Measurements from ENCODE around the gene EYS.

GRCh38 chr6:65448866-65449265 lies 258.2 kb downstream of the EYS start:
- TF ChIP-seq ISL1 (CRISPR knock-in tag; IDR thresholded peaks at IDR 0.05) (no peak), RARB (CRISPR knock-in tag; IDR thresholded peaks at IDR 0.05) (no peak), TCF4 (CRISPR knock-in tag; IDR thresholded peaks at IDR 0.05; ENCODE audit: borderline replicate concordance) (no peak), BACH2 (CRISPR knock-in tag; IDR thresholded peaks at IDR 0.05; ENCODE audit: borderline replicate concordance) (no peak), TOX (CRISPR knock-in tag; IDR thresholded peaks at IDR 0.05; ENCODE audit: borderline replicate concordance) (no peak), PATZ1 (CRISPR knock-in tag; IDR thresholded peaks at IDR 0.05; ENCODE audit: borderline replicate concordance) (no peak), ZNF565 (CRISPR knock-in tag; conservative IDR thresholded peaks at IDR 0.05; ENCODE audit: low read depth) (no peak), CSRNP3 (CRISPR knock-in tag; IDR thresholded peaks at IDR 0.05) (no peak), ZNF8 (CRISPR knock-in tag; IDR thresholded peaks at IDR 0.05) (no peak), ZFP3 (CRISPR knock-in tag; IDR thresholded peaks at IDR 0.05) (no peak)

Data from SK-N-SH treated with all-trans-retinoic acid at 6 μM for 48 hours (cell line).